GM12872 (cell line): ENCODE results near the gene BANK1.

Experiments
- CTCF ChIP-seq: IDR thresholded peaks from 3 replicates; pipeline ENCODE4 v1.5.1; 2011; ENCODE audit warnings: low read depth, mild to moderate bottlenecking, low read length, moderate library complexity; ENCODE audit not compliant: insufficient read depth

Gene BANK1

DNA sequence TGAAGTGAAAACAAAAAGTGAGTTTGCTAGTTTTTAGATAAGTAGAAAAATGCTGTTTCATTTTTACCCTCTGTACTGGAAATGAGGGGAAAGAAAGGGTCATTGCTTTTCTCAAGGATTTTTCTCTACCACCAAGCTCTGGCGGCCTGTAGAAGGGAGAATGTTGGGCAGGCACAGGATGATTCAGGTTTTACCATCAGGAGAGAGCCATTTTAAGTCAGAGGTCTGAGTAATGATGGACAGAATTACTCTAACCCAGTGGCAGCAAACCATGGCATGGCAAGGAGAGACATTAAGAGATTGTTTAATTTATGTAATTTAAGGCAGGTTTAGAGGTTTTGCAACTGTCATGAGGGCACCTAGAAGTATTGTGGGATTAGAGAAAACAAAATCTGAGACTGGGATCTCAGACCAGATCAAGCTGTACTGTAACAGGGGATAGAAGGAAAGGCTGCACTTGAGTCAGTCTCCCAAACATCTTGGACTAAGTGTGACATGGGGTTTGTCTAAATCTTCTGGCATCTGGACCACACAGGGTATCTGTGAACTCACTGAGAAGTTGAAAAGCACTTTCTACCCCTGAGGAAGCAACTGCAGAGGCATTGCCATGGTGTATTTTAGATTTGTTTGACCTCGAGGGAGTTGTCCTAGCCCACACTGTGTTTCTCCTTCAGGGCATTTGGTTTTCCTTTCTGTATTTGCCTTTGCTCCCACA, 81.6 kb downstream of the BANK1 start:
- no peak for TF ChIP-seq CTCF

- TF ChIP-seq CTCF: no peak
Measured at GRCh38 chr4:101885574-101885973, 95.0 kb downstream of the BANK1 start.

GRCh38 chr4:101886826-101887225, 96.3 kb downstream of the BANK1 start:
- TF ChIP-seq CTCF: no peak

DNA sequence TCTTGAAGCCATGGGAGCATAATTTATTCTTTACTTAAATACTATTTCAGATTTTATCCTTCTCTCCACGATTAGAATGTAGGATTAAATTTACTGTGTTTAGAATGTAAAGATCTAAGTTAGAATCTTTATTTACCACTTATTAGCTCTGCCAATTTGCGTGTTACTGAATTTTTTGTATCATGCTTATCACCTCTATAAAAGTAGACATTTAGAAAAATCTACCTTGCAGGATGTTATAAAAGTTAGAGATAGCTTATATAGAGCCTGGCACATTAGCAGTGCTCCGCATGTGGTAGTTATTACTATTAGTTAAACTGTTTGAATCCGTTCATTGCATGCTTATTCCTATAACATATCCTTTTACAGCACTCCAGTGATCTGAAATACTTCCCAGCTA, 97.9 kb downstream of the BANK1 start:
- no peak for TF ChIP-seq CTCF

- no peak for TF ChIP-seq CTCF
Measured at GRCh38 chr4:101910786-101911373, 120.3 kb downstream of the BANK1 start.

- TF ChIP-seq CTCF: no peak
Measured at GRCh38 chr4:101911616-101912015, 121.1 kb downstream of the BANK1 start.

GRCh38 chr4:101914761-101915160, 124.2 kb downstream of the BANK1 start:
- TF ChIP-seq CTCF: no peak
